Body of pancreas (tissue), 4 donors: ENCODE measurements around the gene CXADR.

Experiments
- POLR2A ChIP-seq, 3 donors: fragments of 450-650 bp; IDR thresholded peaks; one replicate each; pipeline ENCODE4 v1.6.1; 2016; ENCODE audit warnings: antibody characterized with exemption in 3 of 3, mild to moderate bottlenecking in 2 of 3
- TF ChIP-seq, protein P1 (sequence below), 7 experiments: fragments of 450-650 bp in 4 of 7; fragments of 200-600 bp in 3 of 7; sonication (generic) in 3 of 7; IDR thresholded peaks; one replicate each; pipeline ENCODE4 v1.5.1; 2016 to 2019; ENCODE audit warnings: antibody characterized with exemption in 7 of 7

DNA sequence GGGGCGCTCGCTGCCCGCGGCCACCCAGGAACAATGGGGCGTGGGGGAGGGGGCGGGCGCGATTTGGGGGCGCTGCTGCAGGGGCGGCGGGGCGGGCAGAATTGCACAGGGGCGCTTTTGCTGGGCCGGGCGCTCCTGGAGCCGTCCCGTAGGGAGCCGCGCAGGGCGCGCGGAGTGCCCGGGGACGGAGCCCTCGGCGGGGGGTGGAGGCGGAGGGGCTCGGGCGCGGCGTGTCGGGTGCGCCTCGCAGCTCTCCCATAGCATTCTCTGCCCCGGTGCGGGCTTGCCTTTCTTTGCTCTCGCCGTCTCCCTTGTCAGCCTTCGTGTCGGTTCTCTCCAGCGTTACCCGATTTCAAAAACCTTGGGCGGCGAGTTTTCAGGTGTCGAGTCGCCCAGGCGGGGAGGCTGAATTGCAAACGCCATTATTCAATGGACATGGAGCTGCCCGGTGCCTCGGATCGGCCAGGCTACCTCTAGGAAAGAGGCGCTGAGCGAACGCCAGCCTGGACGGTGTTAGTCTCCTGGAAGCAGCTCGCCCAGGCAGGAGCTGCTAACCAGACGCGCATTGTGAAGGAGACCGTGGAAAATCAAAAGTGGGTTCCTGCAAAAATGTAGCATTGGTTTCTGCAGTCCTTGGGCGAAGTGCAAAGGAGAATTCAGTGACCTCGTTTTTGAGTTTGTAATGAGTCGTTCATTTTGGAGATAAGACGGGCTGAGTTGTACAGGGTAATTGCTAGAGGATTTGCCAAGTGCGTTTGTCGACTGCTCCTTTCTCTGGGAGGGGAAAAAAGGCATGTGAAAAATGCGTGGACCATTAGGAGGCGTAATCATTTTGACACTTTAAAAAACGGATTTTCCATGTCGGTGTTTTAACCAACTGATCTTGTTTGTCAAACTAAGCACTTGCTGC is 626 bp downstream of the CXADR start:
- TF ChIP-seq, protein P1, sequence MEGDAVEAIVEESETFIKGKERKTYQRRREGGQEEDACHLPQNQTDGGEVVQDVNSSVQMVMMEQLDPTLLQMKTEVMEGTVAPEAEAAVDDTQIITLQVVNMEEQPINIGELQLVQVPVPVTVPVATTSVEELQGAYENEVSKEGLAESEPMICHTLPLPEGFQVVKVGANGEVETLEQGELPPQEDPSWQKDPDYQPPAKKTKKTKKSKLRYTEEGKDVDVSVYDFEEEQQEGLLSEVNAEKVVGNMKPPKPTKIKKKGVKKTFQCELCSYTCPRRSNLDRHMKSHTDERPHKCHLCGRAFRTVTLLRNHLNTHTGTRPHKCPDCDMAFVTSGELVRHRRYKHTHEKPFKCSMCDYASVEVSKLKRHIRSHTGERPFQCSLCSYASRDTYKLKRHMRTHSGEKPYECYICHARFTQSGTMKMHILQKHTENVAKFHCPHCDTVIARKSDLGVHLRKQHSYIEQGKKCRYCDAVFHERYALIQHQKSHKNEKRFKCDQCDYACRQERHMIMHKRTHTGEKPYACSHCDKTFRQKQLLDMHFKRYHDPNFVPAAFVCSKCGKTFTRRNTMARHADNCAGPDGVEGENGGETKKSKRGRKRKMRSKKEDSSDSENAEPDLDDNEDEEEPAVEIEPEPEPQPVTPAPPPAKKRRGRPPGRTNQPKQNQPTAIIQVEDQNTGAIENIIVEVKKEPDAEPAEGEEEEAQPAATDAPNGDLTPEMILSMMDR (IDR thresholded peaks at IDR 0.05): peak in 2 of 7 experiments; percentile 10 to 18
- TF ChIP-seq POLR2A (IDR thresholded peaks at IDR 0.05): no peak
